C4-2B (cell line): ENCODE measurements around the gene ARMC7.

Experiments
- ZFX ChIP-seq: fragments of 450-650 bp; IDR thresholded peaks from 2 replicates; pipeline ENCODE4 v1.6.1; 2017
- TF ChIP-seq, protein P1 (sequence below): fragments of 450-650 bp; conservative IDR thresholded peaks from 2 replicates; pipeline ENCODE4 v1.5.1; 2017; ENCODE audit warnings: mild to moderate bottlenecking

DNA sequence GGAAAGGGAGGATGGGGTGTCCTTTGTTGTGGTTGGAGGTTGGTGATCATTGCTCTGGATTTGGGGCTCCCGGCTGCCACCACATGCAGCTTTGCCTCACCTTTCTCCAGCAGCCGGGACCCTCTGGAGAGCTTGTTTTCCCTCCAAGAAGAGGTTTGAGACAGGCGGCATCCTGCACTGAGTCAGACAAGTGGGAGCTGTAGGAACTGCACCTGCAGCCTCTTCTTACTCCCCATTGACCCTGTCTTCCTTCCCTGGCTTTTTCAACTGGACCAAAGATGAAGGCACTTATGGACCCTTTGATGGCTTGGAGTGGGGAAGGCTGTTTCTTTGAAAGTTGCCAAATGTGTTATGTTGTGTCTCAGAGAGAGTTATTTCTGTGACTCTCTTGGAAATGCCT, 46.1 kb upstream of the ARMC7 start:
- TF ChIP-seq, protein P1, sequence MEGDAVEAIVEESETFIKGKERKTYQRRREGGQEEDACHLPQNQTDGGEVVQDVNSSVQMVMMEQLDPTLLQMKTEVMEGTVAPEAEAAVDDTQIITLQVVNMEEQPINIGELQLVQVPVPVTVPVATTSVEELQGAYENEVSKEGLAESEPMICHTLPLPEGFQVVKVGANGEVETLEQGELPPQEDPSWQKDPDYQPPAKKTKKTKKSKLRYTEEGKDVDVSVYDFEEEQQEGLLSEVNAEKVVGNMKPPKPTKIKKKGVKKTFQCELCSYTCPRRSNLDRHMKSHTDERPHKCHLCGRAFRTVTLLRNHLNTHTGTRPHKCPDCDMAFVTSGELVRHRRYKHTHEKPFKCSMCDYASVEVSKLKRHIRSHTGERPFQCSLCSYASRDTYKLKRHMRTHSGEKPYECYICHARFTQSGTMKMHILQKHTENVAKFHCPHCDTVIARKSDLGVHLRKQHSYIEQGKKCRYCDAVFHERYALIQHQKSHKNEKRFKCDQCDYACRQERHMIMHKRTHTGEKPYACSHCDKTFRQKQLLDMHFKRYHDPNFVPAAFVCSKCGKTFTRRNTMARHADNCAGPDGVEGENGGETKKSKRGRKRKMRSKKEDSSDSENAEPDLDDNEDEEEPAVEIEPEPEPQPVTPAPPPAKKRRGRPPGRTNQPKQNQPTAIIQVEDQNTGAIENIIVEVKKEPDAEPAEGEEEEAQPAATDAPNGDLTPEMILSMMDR: no peak
- no peak for TF ChIP-seq ZFX
